GM12873 (cell line): ENCODE measurements around the gene PRKCA.

ENCODE experiments used
- CTCF ChIP-seq: IDR thresholded peaks from 2 replicates; pipeline ENCODE4 v1.5.1; 2012; ENCODE audit warnings: low read depth, mild to moderate bottlenecking, moderate library complexity, low read length, control low read depth; ENCODE audit not compliant: insufficient read depth; ENCODE audit errors: missing control alignments

Gene PRKCA

GRCh38 chr17:66564992-66565465 lies 262.6 kb downstream of the PRKCA start:
- TF ChIP-seq CTCF: no peak

GRCh38 chr17:66567234-66568170 lies 265.1 kb downstream of the PRKCA start:
- peak; percentile 96 for TF ChIP-seq CTCF

- TF ChIP-seq CTCF: no peak
These were observed 267.2 kb downstream of the PRKCA start for GRCh38 chr17:66569572-66569971.

GRCh38 chr17:66570447-66571195 lies 268.2 kb downstream of the PRKCA start:
- TF ChIP-seq CTCF: no peak

- no peak for TF ChIP-seq CTCF
These were observed 269.3 kb downstream of the PRKCA start for GRCh38 chr17:66571745-66572144.

GRCh38 chr17:66573078-66573477 lies 270.7 kb downstream of the PRKCA start:
- no peak for TF ChIP-seq CTCF

- no peak for TF ChIP-seq CTCF
These were observed 271.7 kb downstream of the PRKCA start for GRCh38 chr17:66574123-66574522.
